IMR-90 (cell line): ENCODE data around the gene PRSS2.

Experiments
- BHLHE40 ChIP-seq: fragments of 150-350 bp; IDR thresholded peaks from 2 replicates; pipeline ENCODE4 v1.6.1; 2016; ENCODE audit warnings: mild to moderate bottlenecking, low read depth, low read length
- CEBPB ChIP-seq: IDR thresholded peaks from 2 replicates; pipeline ENCODE4 v1.6.1; 2012; ENCODE audit warnings: low read depth, low read length, improper control_type of control experiment
- ELK1 ChIP-seq: fragments of 150-350 bp; IDR thresholded peaks from 2 replicates; pipeline ENCODE4 v1.6.1; 2016; ENCODE audit warnings: low read depth, mild to moderate bottlenecking, low read length, moderate library complexity, borderline replicate concordance
- FOS ChIP-seq: fragments of 150-350 bp; IDR thresholded peaks from 2 replicates; pipeline ENCODE4 v1.6.1; 2016; ENCODE audit warnings: low read depth, low read length
- MXI1 ChIP-seq: IDR thresholded peaks from 2 replicates; pipeline ENCODE4 v1.6.1; 2012; ENCODE audit warnings: low read depth, mild to moderate bottlenecking, low read length, moderate library complexity, borderline replicate concordance
- POLR2A ChIP-seq: IDR thresholded peaks from 2 replicates; pipeline ENCODE4 v1.6.1; 2012; ENCODE audit warnings: mild to moderate bottlenecking, low read depth, low read length
- RAD21 ChIP-seq: IDR thresholded peaks from 2 replicates; pipeline ENCODE4 v1.6.1; 2012; ENCODE audit warnings: low read length, improper control_type of control experiment
- RFX5 ChIP-seq: IDR thresholded peaks from 2 replicates; pipeline ENCODE4 v1.8.0; 2012; ENCODE audit warnings: low read depth, mild to moderate bottlenecking, low read length, moderate library complexity
- SMC3 ChIP-seq: fragments of 150-350 bp; IDR thresholded peaks from 2 replicates; pipeline ENCODE4 v1.6.1; 2016; ENCODE audit warnings: low read depth, mild to moderate bottlenecking, antibody characterized with exemption, low read length, moderate library complexity
- TF ChIP-seq, protein P1 (sequence below): conservative IDR thresholded peaks from 2 replicates; pipeline ENCODE4 v1.5.1; 2012; ENCODE audit warnings: mild to moderate bottlenecking, low read depth, low read length, improper control_type of control experiment
- TF ChIP-seq, protein P2 (sequence below): fragments of 150-350 bp; IDR thresholded peaks from 2 replicates; pipeline ENCODE4 v1.6.1; 2017; ENCODE audit warnings: mild to moderate bottlenecking, antibody characterized with exemption, low read length, low read depth

DNA sequence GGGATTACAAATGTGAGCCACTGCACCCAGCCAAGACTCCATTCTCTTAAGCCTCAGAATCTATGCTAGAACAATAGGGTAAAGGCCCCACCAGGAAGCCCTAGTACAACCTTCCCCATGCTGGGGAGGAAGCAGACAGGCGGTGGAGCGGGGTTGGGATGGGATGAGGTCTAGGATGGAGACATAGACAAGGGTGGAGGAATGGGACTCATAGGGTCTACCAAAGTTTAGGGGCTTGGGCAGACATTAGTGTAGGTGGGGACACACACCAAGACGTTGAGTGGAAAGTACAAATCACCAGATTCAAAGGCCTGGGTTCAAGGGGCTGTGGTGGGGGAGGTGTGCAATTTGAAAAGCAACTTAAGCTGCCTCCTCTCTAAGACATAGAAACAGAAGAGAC lies 19.3 kb downstream of the PRSS2 start:
- TF ChIP-seq, protein P1, sequence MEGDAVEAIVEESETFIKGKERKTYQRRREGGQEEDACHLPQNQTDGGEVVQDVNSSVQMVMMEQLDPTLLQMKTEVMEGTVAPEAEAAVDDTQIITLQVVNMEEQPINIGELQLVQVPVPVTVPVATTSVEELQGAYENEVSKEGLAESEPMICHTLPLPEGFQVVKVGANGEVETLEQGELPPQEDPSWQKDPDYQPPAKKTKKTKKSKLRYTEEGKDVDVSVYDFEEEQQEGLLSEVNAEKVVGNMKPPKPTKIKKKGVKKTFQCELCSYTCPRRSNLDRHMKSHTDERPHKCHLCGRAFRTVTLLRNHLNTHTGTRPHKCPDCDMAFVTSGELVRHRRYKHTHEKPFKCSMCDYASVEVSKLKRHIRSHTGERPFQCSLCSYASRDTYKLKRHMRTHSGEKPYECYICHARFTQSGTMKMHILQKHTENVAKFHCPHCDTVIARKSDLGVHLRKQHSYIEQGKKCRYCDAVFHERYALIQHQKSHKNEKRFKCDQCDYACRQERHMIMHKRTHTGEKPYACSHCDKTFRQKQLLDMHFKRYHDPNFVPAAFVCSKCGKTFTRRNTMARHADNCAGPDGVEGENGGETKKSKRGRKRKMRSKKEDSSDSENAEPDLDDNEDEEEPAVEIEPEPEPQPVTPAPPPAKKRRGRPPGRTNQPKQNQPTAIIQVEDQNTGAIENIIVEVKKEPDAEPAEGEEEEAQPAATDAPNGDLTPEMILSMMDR, result no peak
- no peak for TF ChIP-seq RFX5
- TF ChIP-seq POLR2A, result no peak
- TF ChIP-seq, protein P2, sequence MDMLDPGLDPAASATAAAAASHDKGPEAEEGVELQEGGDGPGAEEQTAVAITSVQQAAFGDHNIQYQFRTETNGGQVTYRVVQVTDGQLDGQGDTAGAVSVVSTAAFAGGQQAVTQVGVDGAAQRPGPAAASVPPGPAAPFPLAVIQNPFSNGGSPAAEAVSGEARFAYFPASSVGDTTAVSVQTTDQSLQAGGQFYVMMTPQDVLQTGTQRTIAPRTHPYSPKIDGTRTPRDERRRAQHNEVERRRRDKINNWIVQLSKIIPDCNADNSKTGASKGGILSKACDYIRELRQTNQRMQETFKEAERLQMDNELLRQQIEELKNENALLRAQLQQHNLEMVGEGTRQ, result no peak
- no peak for TF ChIP-seq FOS
- TF ChIP-seq RAD21, result no peak
- TF ChIP-seq MXI1, result no peak
- no peak for TF ChIP-seq BHLHE40
- TF ChIP-seq SMC3, result no peak
- TF ChIP-seq CEBPB, result no peak
- no peak for TF ChIP-seq ELK1
